CD4-positive, CD25-positive, alpha-beta regulatory T cell (primary cell): ENCODE measurements around the gene AKIRIN2. TPM values are rescaled to one million over a fixed set of nuclear protein-coding genes. Genes with fewer than 3 reads are reported as not detected.
A peak's percentile ranks its signal among the peaks of the same experiment; 100 is the strongest.

Experiments used
- ATAC-seq, 2 donors: fragments of 150-1000 bp; cut with Tn5 transposase; one replicate each; pipeline ENCODE4 v1.10.0; 2021; ENCODE audit warnings: low read depth in 2 of 2, moderate number of reproducible peaks in 2 of 2, moderate library complexity in 1 of 2
- DNase-seq, 3 donors: peaks; one replicate each; pipeline versions ENCODE4 v3.0.0 to v3.0.0-alpha.2; 2012 to 2022; ENCODE audit warnings: mixed read lengths in 1 of 3
- H3K27ac ChIP-seq: one replicate; pipeline ENCODE4 v1.7.0; 2013; ENCODE audit warnings: mild to moderate bottlenecking, low read length; ENCODE audit not compliant: insufficient read depth, poor library complexity, severe bottlenecking
- H3K27me3 ChIP-seq: one replicate; pipeline ENCODE4 v1.7.0; 2013; ENCODE audit warnings: low read length; ENCODE audit not compliant: control insufficient read depth, insufficient read depth
- H3K36me3 ChIP-seq: one replicate; pipeline ENCODE4 v1.7.0; 2013; ENCODE audit warnings: mild to moderate bottlenecking, low read length, moderate library complexity; ENCODE audit not compliant: control insufficient read depth, insufficient read depth
- H3K4me1 ChIP-seq: 2 replicates; pipeline ENCODE4 v1.7.0; 2013; ENCODE audit warnings: mild to moderate bottlenecking, low read length; ENCODE audit not compliant: insufficient read depth, control insufficient read depth, poor library complexity, severe bottlenecking
- H3K4me3 ChIP-seq: one replicate; pipeline ENCODE4 v1.7.0; 2013; ENCODE audit warnings: low read depth, mild to moderate bottlenecking, low read length, moderate library complexity
- H3K9me3 ChIP-seq, 2 experiments: 1 replicate in 1 of 2; 2 replicates in 1 of 2; pipeline ENCODE4 v1.7.0; 2013; ENCODE audit warnings: low read length in 2 of 2, mild to moderate bottlenecking in 1 of 2, moderate library complexity in 1 of 2; ENCODE audit not compliant: control insufficient read depth in 2 of 2
- H3K27ac Mint-ChIP-seq, 3 donors: one replicate each; pipeline ENCODE4 v1.8.0; 2020 to 2022; ENCODE audit warnings: mild to moderate bottlenecking in 3 of 3, mixed read lengths in 3 of 3, moderate library complexity in 2 of 3
- H3K27me3 Mint-ChIP-seq: one replicate; pipeline ENCODE4 v1.8.0; 2022; ENCODE audit warnings: mild to moderate bottlenecking, mixed read lengths
- H3K36me3 Mint-ChIP-seq: one replicate; pipeline ENCODE4 v1.8.0; 2020; ENCODE audit warnings: mixed read lengths
- H3K4me1 Mint-ChIP-seq, 4 donors: one replicate each; pipeline ENCODE4 v1.8.0; 2020 to 2022; ENCODE audit warnings: mixed read lengths in 4 of 4, mild to moderate bottlenecking in 1 of 4
- H3K4me3 Mint-ChIP-seq, 4 donors: one replicate each; pipeline ENCODE4 v1.8.0; 2020 to 2022; ENCODE audit warnings: mild to moderate bottlenecking in 4 of 4, mixed read lengths in 4 of 4, moderate library complexity in 3 of 4
- H3K9me3 Mint-ChIP-seq, 7 donors: one replicate each; pipeline ENCODE4 v1.8.0; 2020 to 2022; ENCODE audit warnings: mixed read lengths in 7 of 7, mild to moderate bottlenecking in 3 of 7, moderate library complexity in 2 of 7
- polyA plus RNA-seq, 4 donors: library from polyadenylated mRNA; unstranded; fragments of 300-500 nt; fragmentation: Illumina TruSeq; gene quantifications; one replicate each; pipeline ENCODE4 v1.2.3, GENCODE V29; 2021
- total RNA-seq: library from RNA; stranded (reverse); gene quantifications from one replicate; pipeline ENCODE4 v1.2.3, GENCODE V29; 2022

The AKIRIN2 gene
- total and polyA plus RNA-seq, 5 donors from 2014 or later, result 47.7 to 119 (median 50.3) TPM

- H3K27ac ChIP-seq, result no peak overlapping the region
- H3K4me3 ChIP-seq, result no peak overlapping the region
- peaks cover 20% of the 10 kb centered on the region for H3K36me3 ChIP-seq
- Mint-ChIP-seq H3K36me3 (peaks cover 31% of the 10 kb centered on the region), H3K27ac (peak overlapping the region in 1 of 3 donors; percentile 69), H3K4me1 (peaks cover 19 to 35% (median 31%) of the 10 kb centered on the region in 4 donors), H3K9me3 (peaks cover 0 to 4% (median 0%) of the 10 kb centered on the region in 7 donors), H3K27me3 (no peaks in the 10 kb centered on the region), H3K4me3 (no peak overlapping the region)
- ATAC-seq, result no peak
- no peaks in the 10 kb centered on the region for H3K9me3 ChIP-seq
- DNase-seq, result no peak
- peaks cover 19% of the 10 kb centered on the region for H3K4me1 ChIP-seq
- no peaks in the 10 kb centered on the region for H3K27me3 ChIP-seq
Observed at GRCh38 chr6:87658516-87658915, 43.5 kb downstream of the AKIRIN2 start.

- Histone ChIP-seq H3K4me1 (peaks cover 27% of the 10 kb centered on the region), H3K36me3 (peaks cover 16% of the 10 kb centered on the region), H3K4me3 (peak overlapping the region; percentile 38), H3K27ac (no peak overlapping the region), H3K9me3 (no peaks in the 10 kb centered on the region), H3K27me3 (no peaks in the 10 kb centered on the region)
- DNase-seq, result peak in 1 of 3 donors; percentile 72
- Mint-ChIP-seq H3K27ac (peak overlapping the region; percentile 34 to 59 (median 38)), H3K36me3 (peaks cover 39% of the 10 kb centered on the region), H3K4me1 (peaks cover 26 to 47% (median 41%) of the 10 kb centered on the region in 4 donors), H3K27me3 (no peaks in the 10 kb centered on the region), H3K9me3 (peaks cover 0 to 4% (median 0%) of the 10 kb centered on the region in 7 donors), H3K4me3 (peak overlapping the region in 3 of 4 donors; percentile 5 to 23 (median 12))
- no peak for ATAC-seq
Observed at GRCh38 chr6:87656857-87657256, 45.2 kb downstream of the AKIRIN2 start.

GRCh38 chr6:87655824-87656223, 46.2 kb downstream of the AKIRIN2 start:
- no peak overlapping the region for H3K27ac Mint-ChIP-seq
- no peak for ATAC-seq

GRCh38 chr6:87654875-87655454, 47.1 kb downstream of the AKIRIN2 start:
- peak overlapping the region in 2 of 3 donors; percentile 26 to 68 for H3K27ac Mint-ChIP-seq
- H3K27me3 Mint-ChIP-seq, result no peaks in the 10 kb centered on the region
- peaks cover 34% of the 10 kb centered on the region for H3K36me3 Mint-ChIP-seq
- no peaks in the 10 kb centered on the region for H3K27me3 ChIP-seq
- DNase-seq (no peak), ATAC-seq (no peak)
- peaks cover 0 to 4% (median 0%) of the 10 kb centered on the region in 7 donors for H3K9me3 Mint-ChIP-seq
- H3K4me1 ChIP-seq, result peaks cover 27% of the 10 kb centered on the region
- peak overlapping the region; percentile 8 for H3K4me3 ChIP-seq
- no peaks in the 10 kb centered on the region for H3K9me3 ChIP-seq
- peaks cover 9% of the 10 kb centered on the region for H3K36me3 ChIP-seq
- H3K27ac ChIP-seq, result no peak overlapping the region
- H3K4me3 Mint-ChIP-seq, result peak overlapping the region in 1 of 4 donors; percentile 44
- H3K4me1 Mint-ChIP-seq, result peaks cover 26 to 47% (median 42%) of the 10 kb centered on the region in 4 donors

More at GRCh38 chr6:87655824-87656223, 46.2 kb downstream of the AKIRIN2 start:
- H3K36me3 Mint-ChIP-seq, result peaks cover 37% of the 10 kb centered on the region
- Histone ChIP-seq H3K36me3 (peaks cover 11% of the 10 kb centered on the region), H3K4me1 (peaks cover 27% of the 10 kb centered on the region), H3K27me3 (no peaks in the 10 kb centered on the region), H3K27ac (no peak overlapping the region), H3K4me3 (no peak overlapping the region), H3K9me3 (no peaks in the 10 kb centered on the region)
- H3K4me3 Mint-ChIP-seq, result no peak overlapping the region
- no peaks in the 10 kb centered on the region for H3K27me3 Mint-ChIP-seq
- H3K9me3 Mint-ChIP-seq, result peaks cover 0 to 4% (median 0%) of the 10 kb centered on the region in 7 donors
- peaks cover 26 to 47% (median 43%) of the 10 kb centered on the region in 4 donors for H3K4me1 Mint-ChIP-seq
- no peak for DNase-seq

- peaks cover 26 to 47% (median 41%) of the 10 kb centered on the region in 4 donors for H3K4me1 Mint-ChIP-seq
- H3K27ac Mint-ChIP-seq, result peak overlapping the region in 1 of 3 donors; percentile 68
Observed at GRCh38 chr6:87654122-87654521, 47.9 kb downstream of the AKIRIN2 start.

GRCh38 chr6:87653074-87653962, 48.7 kb downstream of the AKIRIN2 start:
- H3K4me1 ChIP-seq, result peaks cover 27% of the 10 kb centered on the region
- peaks cover 9% of the 10 kb centered on the region for H3K36me3 ChIP-seq
- Mint-ChIP-seq H3K9me3 (peaks cover 0 to 4% (median 0%) of the 10 kb centered on the region in 7 donors), H3K27ac (peak overlapping the region; percentile 40 to 83 (median 60)), H3K27me3 (no peaks in the 10 kb centered on the region), H3K4me1 (peaks cover 24 to 47% (median 41%) of the 10 kb centered on the region in 4 donors), H3K4me3 (peak overlapping the region in 1 of 4 donors; percentile 6), H3K36me3 (peaks cover 40% of the 10 kb centered on the region)
- H3K9me3 ChIP-seq, result no peaks in the 10 kb centered on the region
- peak in 1 of 3 donors; percentile 41 for DNase-seq
- H3K27me3 ChIP-seq, result no peaks in the 10 kb centered on the region
- no peak for ATAC-seq
- peak overlapping the region; percentile 2 for H3K4me3 ChIP-seq
- peak overlapping the region; percentile 43 for H3K27ac ChIP-seq

More at GRCh38 chr6:87654122-87654521, 47.9 kb downstream of the AKIRIN2 start:
- ATAC-seq, result no peak
- Mint-ChIP-seq H3K27me3 (no peaks in the 10 kb centered on the region), H3K9me3 (peaks cover 0 to 4% (median 0%) of the 10 kb centered on the region in 7 donors), H3K36me3 (peaks cover 36% of the 10 kb centered on the region), H3K4me3 (no peak overlapping the region)
- Histone ChIP-seq H3K27me3 (no peaks in the 10 kb centered on the region), H3K27ac (no peak overlapping the region), H3K4me3 (no peak overlapping the region), H3K9me3 (no peaks in the 10 kb centered on the region), H3K36me3 (peaks cover 9% of the 10 kb centered on the region), H3K4me1 (peaks cover 27% of the 10 kb centered on the region)
- no peak for DNase-seq

- peaks cover 5 to 27% (median 20%) of the 10 kb centered on the region in 4 donors for H3K4me1 Mint-ChIP-seq
- Histone ChIP-seq H3K9me3 (no peaks in the 10 kb centered on the region), H3K36me3 (peaks cover 3% of the 10 kb centered on the region), H3K4me1 (peaks cover 4% of the 10 kb centered on the region), H3K4me3 (peak overlapping the region; percentile 86), H3K27me3 (no peaks in the 10 kb centered on the region), H3K27ac (peak overlapping the region; percentile 52)
- ATAC-seq (peak; percentile 50 to 59), DNase-seq (peak in 2 of 3 donors; percentile 39 to 69)
- no peaks in the 10 kb centered on the region for H3K27me3 Mint-ChIP-seq
- peak overlapping the region; percentile 80 to 91 (median 88) for H3K4me3 Mint-ChIP-seq
- peak overlapping the region; percentile 78 to 96 (median 95) for H3K27ac Mint-ChIP-seq
- peaks cover 24% of the 10 kb centered on the region for H3K36me3 Mint-ChIP-seq
- no peaks in the 10 kb centered on the region for H3K9me3 Mint-ChIP-seq
Observed at GRCh38 chr6:87645080-87645479, 57.0 kb downstream of the AKIRIN2 start.
